ENCODE results near the gene GCKR. TPM values are rescaled to one million over a fixed set of nuclear protein-coding genes. Genes with fewer than 3 reads are reported as not detected.

The GCKR gene
- polyA plus RNA-seq, 1 donor from 2014 or later, result 2.5 TPM

- Histone ChIP-seq H3K4me2 (ENCODE audit: low read length) (no peak overlapping the region), H3F3A (ENCODE audit: insufficient read depth, low read length, poor library complexity, severe bottlenecking) (no peaks in the 10 kb centered on the region), H3K27ac (ENCODE audit: low read length) (no peak overlapping the region), H3K27me3 (ENCODE audit: insufficient read depth, low read depth, low read length) (no peaks in the 10 kb centered on the region), H3K9me3 (ENCODE audit: low read length) (no peaks in the 10 kb centered on the region), H3K36me3 (ENCODE audit: insufficient read depth, low read length) (no peaks in the 10 kb centered on the region), H3K79me2 (replicated peaks; ENCODE audit: insufficient read depth, low read length) (no peaks in the 10 kb centered on the region), H3K9ac (ENCODE audit: low read length) (no peak overlapping the region), H4K20me1 (ENCODE audit: insufficient read depth) (no peaks in the 10 kb centered on the region), H2AFZ (ENCODE audit: low read depth, low read length) (no peak overlapping the region), H3K9me2 (ENCODE audit: insufficient read depth, low read length) (no peaks in the 10 kb centered on the region), H3K4me3 (ENCODE audit: low read length) (no peak overlapping the region)
- TF ChIP-seq RAD21 (conservative IDR thresholded peaks at IDR 0.05) (no peak), MXI1 (conservative IDR thresholded peaks at IDR 0.05; ENCODE audit: poor library complexity, severe bottlenecking) (no peak), TAF1 (IDR thresholded peaks at IDR 0.05; ENCODE audit: low read depth) (no peak), EP300 (conservative IDR thresholded peaks at IDR 0.05; ENCODE audit: poor library complexity, severe bottlenecking) (no peak)
These were observed 23.7 kb downstream of the GCKR start for GRCh38 chr2:27520316-27520715.

- TF ChIP-seq MXI1 (conservative IDR thresholded peaks at IDR 0.05; ENCODE audit: poor library complexity, severe bottlenecking) (no peak), TAF1 (IDR thresholded peaks at IDR 0.05; ENCODE audit: low read depth) (no peak), EZH2 (IDR thresholded peaks at IDR 0.05; ENCODE audit: borderline replicate concordance, insufficient read depth, low read length, poor library complexity, severe bottlenecking) (no peak)
- Histone ChIP-seq H3K9me2 (ENCODE audit: insufficient read depth, low read length) (no peaks in the 10 kb centered on the region), H3K4me3 (ENCODE audit: low read length) (no peak overlapping the region), H3F3A (ENCODE audit: insufficient read depth, low read length, poor library complexity, severe bottlenecking) (no peaks in the 10 kb centered on the region), H2AFZ (ENCODE audit: low read depth, low read length) (no peak overlapping the region), H3K9me3 (ENCODE audit: low read length) (no peaks in the 10 kb centered on the region), H3K36me3 (ENCODE audit: insufficient read depth, low read length) (no peaks in the 10 kb centered on the region), H4K20me1 (ENCODE audit: insufficient read depth) (no peaks in the 10 kb centered on the region), H3K9ac (ENCODE audit: low read length) (no peak overlapping the region), H3K27me3 (ENCODE audit: insufficient read depth, low read depth, low read length) (no peaks in the 10 kb centered on the region), H3K27ac (ENCODE audit: low read length) (no peak overlapping the region), H3K79me2 (replicated peaks; ENCODE audit: insufficient read depth, low read length) (no peaks in the 10 kb centered on the region), H3K4me2 (ENCODE audit: low read length) (no peak overlapping the region)
These were observed 25.8 kb downstream of the GCKR start for GRCh38 chr2:27522400-27522945.

- Histone ChIP-seq H3K79me2 (replicated peaks; ENCODE audit: insufficient read depth, low read length) (no peaks in the 10 kb centered on the region), H3K27ac (ENCODE audit: low read length) (no peak overlapping the region), H3K9ac (ENCODE audit: low read length) (no peak overlapping the region), H3K27me3 (ENCODE audit: insufficient read depth, low read depth, low read length) (no peaks in the 10 kb centered on the region), H3K9me2 (ENCODE audit: insufficient read depth, low read length) (no peaks in the 10 kb centered on the region), H2AFZ (ENCODE audit: low read depth, low read length) (no peak overlapping the region), H3K9me3 (ENCODE audit: low read length) (no peaks in the 10 kb centered on the region), H3K4me2 (ENCODE audit: low read length) (no peak overlapping the region), H3K4me3 (ENCODE audit: low read length) (no peak overlapping the region), H3F3A (ENCODE audit: insufficient read depth, low read length, poor library complexity, severe bottlenecking) (no peaks in the 10 kb centered on the region), H3K36me3 (ENCODE audit: insufficient read depth, low read length) (no peaks in the 10 kb centered on the region), H4K20me1 (ENCODE audit: insufficient read depth) (no peaks in the 10 kb centered on the region)
- TF ChIP-seq SMC3 (conservative IDR thresholded peaks at IDR 0.05; ENCODE audit: poor library complexity), result no peak
- TF ChIP-seq MXI1 (conservative IDR thresholded peaks at IDR 0.05; ENCODE audit: poor library complexity, severe bottlenecking), result no peak
- no peak for TF ChIP-seq RAD21 (conservative IDR thresholded peaks at IDR 0.05)
- no peak for TF ChIP-seq REST (IDR thresholded peaks at IDR 0.05; ENCODE audit: borderline replicate concordance)
- no peak for TF ChIP-seq EZH2 (IDR thresholded peaks at IDR 0.05; ENCODE audit: borderline replicate concordance, insufficient read depth, low read length, poor library complexity, severe bottlenecking)
- no peak for TF ChIP-seq TAF1 (IDR thresholded peaks at IDR 0.05; ENCODE audit: low read depth)
- no peak for TF ChIP-seq POLR2AphosphoS5 (IDR thresholded peaks at IDR 0.05)
- no peak for TF ChIP-seq EP300 (conservative IDR thresholded peaks at IDR 0.05; ENCODE audit: poor library complexity, severe bottlenecking)
- TF ChIP-seq CTCF (IDR thresholded peaks at IDR 0.05; ENCODE audit: poor library complexity, severe bottlenecking), result no peak
These were observed 30.5 kb downstream of the GCKR start for GRCh38 chr2:27527182-27527581.
